Measurements from ENCODE around the gene KRTAP10-7.
"Not testable (repeated sequence)": the region's sequence is repeated elsewhere in the genome, so short reads cannot be mapped to it uniquely, and the experiment has no call there.

The KRTAP10-7 gene

DNA sequence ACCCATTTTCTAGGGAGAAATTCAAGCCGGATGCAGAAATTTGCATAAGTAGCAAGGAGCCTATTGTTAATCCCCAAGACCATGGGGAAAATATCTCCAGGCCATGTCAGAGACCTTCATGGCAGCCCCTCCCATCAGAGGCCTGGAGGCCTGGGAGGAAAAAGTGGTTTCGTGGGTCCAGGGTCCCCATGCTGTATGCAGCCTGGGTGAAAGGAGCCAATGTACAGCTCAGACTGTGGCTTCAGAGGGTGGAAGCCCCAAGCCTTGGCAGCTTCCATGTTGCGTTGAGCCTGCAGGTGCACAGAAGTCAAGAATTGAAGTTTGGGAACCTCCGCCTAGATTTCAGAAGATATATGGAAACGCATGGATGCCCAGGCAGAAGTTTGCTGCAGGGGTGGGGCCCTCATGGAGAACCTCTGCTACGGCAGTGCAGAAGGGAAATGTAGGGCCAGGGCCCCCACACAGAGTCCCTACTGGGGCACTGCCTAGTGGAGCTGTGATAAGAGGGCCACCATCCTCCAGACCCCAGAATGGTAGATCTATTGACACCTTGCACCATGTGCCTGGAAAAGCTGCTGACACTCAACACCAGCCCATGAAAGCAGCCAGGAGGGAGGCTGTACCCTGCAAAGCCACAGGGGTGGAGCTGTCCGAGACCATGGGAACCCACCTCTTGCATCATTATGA, 9.9 kb downstream of the KRTAP10-7 start:
- not testable (repeated sequence) for DNase-seq (ENCODE audit: extremely low read depth in 1 of 2, low read depth in 1 of 2)

DNA sequence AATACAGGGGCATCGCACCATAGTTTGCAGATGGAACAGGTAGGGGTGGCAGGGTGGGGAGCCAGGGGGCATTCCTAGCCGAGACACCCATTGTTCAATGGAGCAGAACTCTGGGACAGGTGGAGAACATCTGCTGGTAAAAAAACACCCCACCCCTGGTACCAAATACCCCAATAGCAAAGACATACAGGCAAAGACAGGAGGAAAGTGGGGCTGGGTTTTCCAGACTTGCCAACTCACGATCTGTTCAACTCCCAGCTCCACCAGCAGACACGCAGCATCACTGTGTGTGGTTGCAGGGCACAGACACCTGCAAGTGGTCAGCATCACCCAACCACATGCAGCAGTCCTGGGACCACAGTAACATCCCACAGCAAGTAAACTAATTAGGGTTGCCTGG, 11.2 kb downstream of the KRTAP10-7 start:
- DNase-seq (ENCODE audit: extremely low read depth in 1 of 2, low read depth in 1 of 2) = no peak

DNA sequence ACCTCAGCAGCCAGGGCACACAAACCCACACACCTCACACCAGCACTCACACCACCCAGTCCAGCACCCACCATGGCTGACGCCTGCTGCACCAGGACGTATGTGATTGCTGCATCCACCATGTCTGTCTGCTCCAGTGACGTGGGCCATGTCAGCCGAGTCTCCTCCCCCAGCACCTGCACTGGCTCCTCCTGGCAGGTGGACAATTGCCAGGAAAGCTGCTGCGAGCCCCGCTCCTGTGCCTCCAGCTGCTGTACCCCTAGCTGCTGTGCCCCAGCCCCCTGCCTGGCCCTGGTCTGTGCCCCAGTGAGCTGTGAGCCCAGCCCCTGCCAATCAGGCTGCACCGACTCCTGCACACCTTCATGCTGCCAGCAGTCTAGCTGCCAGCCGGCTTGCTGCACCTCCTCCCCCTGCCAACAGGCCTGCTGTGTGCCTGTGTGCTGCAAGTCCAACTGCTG, 11.7 kb downstream of the KRTAP10-7 start, which contains the start of gene KRTAP10-8:
TSS of gene KRTAP10-8 (plus strand) at position 51 of the 458 bp plus-strand sequence. CDS start at position 73, 22 bp downstream.
- no peak for DNase-seq (ENCODE audit: extremely low read depth in 1 of 2, low read depth in 1 of 2)

DNA sequence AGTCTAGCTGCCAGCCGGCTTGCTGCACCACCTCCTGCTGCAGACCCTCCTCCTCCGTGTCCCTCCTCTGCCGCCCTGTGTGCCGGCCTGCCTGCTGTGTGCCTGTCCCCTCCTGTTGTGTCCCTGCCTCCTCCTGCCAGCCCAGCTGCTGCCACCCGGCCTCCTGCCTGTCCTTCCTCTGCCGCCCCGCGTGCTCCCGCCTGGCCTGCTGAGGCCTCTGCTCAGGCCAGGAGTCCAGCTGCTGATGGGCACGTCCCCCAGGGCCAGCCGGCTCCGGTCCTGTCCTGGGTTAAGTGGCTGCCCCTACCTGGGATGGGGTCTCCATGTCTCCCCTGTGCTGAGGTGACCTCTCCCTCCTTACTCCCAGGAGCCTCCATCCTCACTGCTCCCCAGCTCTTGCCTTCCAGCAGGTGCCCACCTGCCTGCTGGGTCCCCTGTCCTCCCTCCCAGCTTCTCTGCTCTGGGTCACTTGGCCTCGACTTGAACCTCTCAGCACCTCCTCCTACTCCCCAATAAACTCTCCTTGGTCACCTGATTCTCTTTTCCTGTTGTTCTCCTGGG, 12.4 kb downstream of the KRTAP10-7 start:
- DNase-seq (ENCODE audit: extremely low read depth in 1 of 2, low read depth in 1 of 2) = no peak

DNA sequence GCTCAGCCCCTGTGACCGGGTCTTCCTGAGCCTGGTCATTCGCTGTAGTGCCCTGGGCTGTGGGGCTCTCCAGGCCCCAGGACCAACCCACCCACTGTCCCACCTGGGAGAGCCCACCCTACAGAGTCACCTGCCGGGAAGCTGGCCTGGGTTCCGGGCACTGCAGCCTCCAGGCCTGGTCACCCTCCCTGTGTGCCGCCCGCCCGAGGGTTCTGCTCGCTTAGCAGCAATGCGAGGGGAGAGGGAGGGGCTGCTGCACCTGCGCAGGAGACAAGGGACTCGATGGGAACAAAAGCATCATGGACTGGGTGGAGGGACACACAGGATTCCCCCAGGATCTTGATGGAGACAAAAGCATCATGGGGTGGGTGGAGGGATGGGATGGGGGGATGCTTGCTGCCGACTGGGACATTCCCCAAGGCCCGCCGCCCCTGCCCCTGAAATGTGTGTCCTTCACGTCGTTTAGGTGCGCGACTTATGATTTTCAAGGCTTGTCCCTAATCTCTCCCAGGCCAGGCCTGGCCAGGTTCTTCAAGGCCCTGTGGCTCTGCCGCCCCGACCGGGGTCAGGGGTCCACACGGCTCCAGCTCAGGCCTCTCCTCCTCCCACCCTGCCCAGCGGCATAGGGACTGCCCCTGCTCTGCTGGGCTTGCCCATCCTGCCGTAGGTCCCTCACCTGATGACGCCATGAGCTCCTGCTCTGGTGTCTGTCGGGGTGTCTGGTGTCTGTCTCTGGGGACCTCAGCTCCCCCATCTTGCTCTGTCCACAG, 13.2 kb downstream of the KRTAP10-7 start:
- DNase-seq (ENCODE audit: extremely low read depth in 1 of 2, low read depth in 1 of 2) = no peak

DNA sequence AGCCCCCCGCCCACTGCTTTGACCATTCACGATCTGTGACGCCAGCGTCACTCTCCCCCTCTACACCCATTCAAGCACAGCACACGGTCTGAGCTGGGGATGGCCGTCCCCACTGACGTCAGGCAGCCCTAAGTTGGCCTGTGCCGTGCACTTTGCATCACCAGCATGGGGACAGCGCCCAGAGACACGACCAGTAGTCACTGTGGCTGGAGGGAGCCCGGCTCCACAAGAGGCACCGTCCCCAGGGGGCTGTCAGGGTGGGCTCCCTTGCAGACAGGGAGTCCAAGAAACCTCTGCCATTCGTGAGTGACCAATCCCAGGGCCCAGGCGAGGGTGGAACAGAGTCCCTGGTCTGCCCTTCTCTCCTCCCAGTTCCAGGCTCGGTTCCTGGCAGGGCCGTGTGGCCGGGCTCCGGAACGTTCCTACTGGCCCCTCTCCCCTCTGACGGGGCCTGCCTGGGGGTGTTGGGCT, 13.8 kb downstream of the KRTAP10-7 start:
- no peak for DNase-seq (ENCODE audit: extremely low read depth in 1 of 2, low read depth in 1 of 2)

DNA sequence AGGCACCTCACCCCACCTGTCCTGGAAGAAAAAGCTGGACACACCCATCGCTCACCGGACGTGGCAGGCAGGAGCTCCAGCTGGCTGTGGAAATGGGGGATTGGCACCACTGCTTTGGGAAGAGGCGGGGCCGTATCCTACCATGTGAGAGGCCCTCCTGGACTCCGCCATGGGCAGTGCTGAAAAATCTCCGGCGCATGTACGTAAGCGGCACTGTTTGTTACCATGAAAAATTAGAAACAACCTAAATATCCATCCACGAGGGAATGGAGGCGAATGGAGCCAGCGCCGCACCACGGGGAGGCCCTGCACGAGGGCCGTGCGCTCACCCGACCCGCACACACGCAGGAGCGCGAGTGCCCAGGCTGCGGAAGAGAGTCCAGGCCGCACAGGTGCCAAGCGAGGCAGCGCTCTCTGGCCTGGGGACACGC, 14.6 kb downstream of the KRTAP10-7 start:
- no peak for DNase-seq (ENCODE audit: extremely low read depth in 1 of 2, low read depth in 1 of 2)

DNA sequence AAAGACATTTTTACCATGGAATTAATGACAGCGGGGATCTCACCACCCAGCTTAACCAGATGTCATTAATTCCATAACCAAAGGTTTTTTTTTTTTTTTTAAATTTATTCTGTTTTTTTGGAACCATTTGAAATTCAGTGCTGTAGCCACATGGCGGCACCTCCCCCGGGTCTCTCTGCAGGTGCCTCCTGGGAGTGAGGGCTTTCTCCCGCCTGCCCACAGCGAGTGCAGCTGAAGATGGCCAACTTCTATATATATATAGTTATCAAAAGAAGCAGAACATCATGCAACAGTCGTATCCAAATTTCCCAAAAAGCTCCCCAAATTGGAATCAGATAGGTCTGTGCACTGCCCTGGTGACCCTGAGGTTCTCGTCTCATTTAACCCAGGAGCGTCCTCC, 15.1 kb downstream of the KRTAP10-7 start:
- DNase-seq (ENCODE audit: extremely low read depth in 1 of 2, low read depth in 1 of 2) = no peak

DNA sequence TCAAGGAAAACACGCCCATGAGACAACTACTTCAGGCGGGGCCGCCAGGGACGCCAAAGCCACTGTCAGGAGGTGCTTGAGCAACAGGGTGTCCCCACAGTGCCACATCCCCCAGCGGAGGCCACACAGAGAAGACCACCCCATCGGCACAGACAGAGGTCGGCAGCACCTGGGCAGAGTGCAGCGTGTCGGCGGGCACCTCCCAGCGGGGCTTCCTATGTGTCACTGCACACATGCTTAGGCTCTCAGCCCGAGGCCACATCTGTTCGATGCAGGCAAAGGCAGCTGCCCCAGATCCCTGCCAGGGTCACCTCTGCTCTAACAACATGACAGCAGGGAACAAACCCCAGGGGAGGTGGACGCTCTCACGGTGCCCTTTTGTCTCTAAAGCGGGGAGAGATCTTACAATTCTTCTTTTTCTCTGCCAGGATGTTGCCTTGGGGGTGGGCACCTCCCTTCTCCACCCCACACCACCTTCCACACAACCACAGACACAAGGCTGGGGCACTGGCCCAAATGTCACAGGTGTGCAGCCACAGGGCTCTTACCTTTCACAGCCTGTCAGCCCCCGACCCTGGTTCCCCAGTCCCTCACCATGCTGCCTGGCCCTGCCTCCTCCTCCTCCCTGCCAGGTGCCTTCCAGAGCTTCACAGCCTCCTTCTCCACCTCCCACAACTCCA, 15.7 kb downstream of the KRTAP10-7 start:
- no peak for DNase-seq (ENCODE audit: extremely low read depth in 1 of 2, low read depth in 1 of 2)

DNA sequence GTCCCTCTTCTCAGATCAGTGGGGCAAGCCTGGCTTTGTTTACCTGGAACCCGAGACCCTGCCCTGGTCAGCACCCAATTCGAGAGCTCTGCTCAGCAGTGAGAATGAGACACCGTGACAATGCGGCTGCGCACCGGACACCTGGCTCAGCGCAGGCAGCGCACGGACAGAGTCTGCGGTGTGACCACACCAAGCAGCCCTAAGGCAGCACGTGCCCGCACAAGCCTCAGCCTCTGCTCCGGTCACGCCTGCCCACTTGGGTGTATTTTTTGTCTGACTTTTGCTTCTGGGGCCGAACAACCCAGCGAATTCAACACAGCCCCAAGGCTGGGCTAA, 16.2 kb downstream of the KRTAP10-7 start:
- no peak for DNase-seq (ENCODE audit: extremely low read depth in 1 of 2, low read depth in 1 of 2)

DNA sequence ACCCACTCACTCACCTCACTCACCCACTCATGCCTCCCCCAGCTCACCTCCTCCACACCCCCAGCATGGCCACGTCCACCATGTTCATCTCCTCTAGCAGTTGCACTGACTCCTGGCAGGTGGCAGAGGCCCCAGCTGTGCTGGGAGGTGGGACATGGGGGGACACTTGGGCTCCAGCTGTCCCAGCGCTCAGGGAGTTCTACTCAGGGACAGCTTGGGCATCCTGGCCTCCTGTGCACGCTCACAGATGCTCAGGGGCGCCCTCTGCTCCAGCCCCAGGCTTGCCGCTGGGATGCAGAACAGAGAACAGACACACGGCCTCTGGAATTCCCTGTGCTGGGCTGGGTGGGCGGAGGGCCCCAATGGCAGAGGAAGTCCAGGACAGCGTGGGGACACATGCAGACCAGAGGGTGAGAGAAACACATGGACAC, 16.7 kb downstream of the KRTAP10-7 start:
- no peak for DNase-seq (ENCODE audit: extremely low read depth in 1 of 2, low read depth in 1 of 2)

DNA sequence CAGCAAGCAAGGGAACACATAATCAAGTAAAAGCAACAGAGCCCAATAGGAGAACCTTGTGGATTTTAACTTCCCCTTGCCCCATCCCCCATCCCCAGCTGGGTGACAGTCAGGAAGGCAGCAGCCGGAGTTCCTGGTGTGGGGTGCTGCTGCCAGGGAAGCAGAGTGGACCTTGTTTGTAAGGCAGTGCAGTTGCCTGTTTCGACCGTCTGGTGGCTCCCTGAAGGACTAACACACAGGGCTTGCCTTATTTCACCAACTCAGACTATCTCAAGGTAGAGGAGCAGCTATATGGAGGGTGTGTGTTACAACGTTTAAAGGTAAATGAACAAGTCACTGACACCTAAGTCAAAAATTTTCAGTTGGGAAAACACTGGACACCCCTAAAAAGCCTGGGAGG, 18.1 kb downstream of the KRTAP10-7 start:
- no peak for DNase-seq (ENCODE audit: extremely low read depth in 1 of 2, low read depth in 1 of 2)

DNA sequence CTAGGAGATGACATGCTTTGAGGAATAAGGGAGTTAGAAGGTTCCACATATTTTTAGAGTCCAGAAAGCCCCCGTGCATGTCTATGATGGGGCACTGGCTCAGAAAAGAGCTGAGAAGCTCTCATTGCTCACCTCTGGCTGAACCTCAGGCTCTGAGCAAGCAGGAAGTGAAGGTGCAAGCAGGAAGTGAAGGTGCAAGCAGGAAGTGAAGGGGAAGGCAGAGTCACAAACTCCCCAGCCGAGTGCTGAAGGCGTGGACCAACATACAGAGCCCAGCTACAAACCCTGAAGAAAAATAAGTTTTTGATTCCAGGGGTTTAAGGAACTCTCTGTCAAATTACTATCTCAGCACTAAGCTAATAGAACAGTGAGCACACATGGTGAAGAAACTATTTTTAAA, 18.5 kb downstream of the KRTAP10-7 start:
- DNase-seq (ENCODE audit: extremely low read depth in 1 of 2, low read depth in 1 of 2) = peak; percentile 23 to 25

DNA sequence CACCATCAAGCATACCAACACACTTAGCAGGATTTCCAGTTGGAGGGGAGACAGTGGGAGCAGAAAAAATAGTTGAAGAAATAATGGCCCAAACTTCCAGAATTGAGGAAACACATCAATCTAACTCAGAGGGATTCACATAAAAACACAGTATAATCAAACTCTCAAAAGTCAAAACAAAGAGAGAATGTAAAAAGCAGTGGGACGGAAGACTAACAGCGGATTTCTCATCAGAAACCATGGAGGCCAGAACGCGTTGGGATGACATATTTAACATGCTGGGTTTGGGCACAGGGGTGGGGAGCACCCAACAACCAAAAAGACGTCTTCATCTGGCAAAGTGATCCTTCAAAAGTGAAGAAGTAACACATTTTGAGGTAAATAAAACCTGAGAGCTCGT, 19.5 kb downstream of the KRTAP10-7 start:
- DNase-seq (ENCODE audit: extremely low read depth in 1 of 2, low read depth in 1 of 2) = no peak

DNA sequence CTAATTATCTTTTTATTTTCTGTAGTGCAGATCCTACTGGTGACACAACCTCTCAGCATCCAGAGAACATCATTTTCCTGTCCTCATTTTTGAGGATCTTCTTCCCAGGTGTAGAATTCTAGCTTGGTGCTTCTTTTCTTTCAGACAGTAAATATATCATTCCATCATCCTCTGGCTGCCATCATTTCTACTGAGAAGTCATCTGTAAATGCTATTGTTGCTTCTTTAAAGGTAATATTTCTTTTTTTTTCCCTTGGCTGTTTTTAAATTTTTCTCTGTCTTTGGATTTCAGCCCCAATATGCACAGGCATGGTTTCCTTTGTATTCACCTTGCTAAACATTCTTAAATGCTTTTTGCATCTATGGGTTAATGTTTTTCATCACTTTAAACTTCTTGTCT, 23.2 kb downstream of the KRTAP10-7 start:
- no peak for DNase-seq (ENCODE audit: extremely low read depth in 1 of 2, low read depth in 1 of 2)

DNA sequence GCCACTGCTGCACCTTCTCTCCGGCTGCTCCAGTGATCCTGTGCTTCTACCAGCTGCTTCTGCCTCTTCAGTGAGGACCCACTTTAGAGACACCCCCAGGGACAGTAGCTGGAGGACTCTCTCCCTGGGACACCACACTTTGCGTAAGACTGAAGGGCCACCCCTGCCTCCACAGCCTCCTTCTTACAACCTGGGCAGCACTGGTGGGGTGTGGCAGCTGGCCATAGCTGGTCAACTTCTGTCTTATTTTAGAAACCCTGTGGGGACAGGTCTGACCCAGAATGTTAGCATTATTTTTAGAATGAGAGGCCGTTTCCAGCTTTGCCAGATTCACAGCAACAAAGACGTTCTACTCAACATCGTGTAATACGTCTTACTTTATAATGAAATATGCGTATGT, 25.4 kb downstream of the KRTAP10-7 start:
- DNase-seq (ENCODE audit: extremely low read depth in 1 of 2, low read depth in 1 of 2) = no peak

DNA sequence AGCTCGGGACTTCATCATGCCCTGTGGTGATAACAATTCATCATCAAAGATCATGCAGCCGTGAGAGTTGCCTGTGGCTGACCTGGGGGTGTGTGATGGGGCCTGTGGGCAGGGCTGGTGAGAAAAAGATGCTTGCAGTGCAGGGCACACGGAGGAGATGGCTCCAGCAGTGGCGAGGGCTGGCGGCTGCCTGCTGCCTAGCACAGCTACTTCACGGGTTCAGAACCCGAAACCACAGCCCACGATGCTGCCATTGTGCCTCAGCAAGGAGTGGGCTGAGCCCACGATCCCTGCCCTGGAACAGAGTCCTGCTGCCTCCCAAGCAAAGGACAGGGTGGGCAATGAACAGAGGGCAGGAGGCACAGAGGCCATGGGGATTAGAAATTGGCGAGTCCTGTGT, 25.9 kb downstream of the KRTAP10-7 start:
- no peak for DNase-seq (ENCODE audit: extremely low read depth in 1 of 2, low read depth in 1 of 2)

DNA sequence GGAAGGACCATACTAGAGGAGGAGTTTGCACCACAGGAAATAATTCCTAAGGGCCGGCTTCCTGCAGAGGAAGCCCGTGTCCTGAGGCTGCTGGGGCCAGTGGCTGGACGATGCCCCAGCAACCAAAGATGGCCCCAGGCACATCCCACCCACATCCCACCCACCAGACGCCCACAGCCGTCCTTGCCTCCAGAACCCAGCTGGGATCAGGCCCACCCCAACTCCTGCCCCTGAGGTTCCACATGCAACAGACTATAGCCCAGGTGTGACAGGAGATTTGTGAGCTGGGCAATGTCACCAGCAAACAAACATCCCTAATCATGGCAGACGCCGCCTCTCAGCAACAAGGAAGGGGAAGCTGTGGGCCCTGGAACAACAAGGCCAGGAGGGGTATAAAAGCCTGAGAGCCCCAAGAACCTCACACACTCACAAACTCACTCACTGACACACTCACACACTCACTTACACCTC, 26.3 kb downstream of the KRTAP10-7 start, which contains the start of gene KRTAP10-9:
TSS of gene KRTAP10-9 (plus strand) at position 421 of the 471 bp plus-strand sequence. CDS start 79 bp downstream, outside the sequence.
- no peak for DNase-seq (ENCODE audit: extremely low read depth in 1 of 2, low read depth in 1 of 2)

DNA sequence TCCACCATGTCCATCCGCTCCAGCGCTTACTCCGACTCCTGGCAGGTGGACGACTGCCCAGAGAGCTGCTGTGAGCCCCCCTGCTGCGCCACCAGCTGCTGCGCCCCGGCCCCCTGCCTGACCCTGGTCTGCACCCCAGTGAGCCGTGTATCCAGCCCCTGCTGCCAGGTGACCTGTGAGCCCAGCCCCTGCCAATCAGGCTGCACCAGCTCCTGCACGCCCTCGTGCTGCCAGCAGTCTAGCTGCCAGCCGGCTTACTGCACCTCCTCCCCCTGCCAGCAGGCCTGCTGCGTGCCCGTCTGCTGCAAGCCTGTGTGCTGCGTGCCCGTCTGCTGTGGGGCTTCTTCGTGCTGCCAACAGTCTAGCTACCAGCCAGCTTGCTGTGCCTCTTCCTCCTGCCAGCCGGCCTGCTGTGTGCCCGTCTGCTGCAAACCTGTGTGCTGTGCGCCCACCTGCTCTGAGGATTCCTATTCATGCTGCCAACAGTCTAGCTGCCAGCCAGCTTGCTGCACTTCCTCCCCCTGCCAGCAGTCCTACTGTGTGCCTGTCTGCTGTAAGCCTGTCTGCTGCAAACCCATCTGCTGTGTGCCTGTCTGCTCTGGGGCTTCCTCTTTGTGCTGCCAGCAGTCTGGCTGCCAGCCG, 26.9 kb downstream of the KRTAP10-7 start:
- not testable (repeated sequence) for DNase-seq (ENCODE audit: extremely low read depth in 1 of 2, low read depth in 1 of 2)

DNA sequence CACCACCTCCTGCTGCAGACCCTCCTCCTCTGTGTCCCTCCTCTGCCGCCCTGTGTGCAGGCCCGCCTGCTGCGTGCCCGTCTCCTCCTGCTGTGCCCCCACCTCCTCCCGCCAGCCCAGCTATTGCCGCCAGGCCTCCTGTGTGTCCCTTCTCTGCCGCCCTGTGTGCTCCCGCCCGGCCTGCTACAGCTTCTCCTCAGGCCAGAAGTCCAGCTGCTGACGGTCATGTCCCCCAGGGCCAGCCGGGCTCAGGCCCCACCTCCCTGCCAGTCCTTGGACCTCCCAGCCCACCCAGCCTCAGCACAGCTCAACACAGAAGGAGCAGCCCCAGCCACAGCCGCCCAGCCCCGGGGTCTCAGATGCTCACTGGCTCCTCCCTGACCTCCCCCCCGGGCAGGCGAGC, 27.4 kb downstream of the KRTAP10-7 start:
- not testable (repeated sequence) for DNase-seq (ENCODE audit: extremely low read depth in 1 of 2, low read depth in 1 of 2)

Data from activated CD8-positive, alpha-beta memory T cell treated with anti-CD3 and anti-CD28 coated beads for 1 hour (primary cell).